HG03460 (cell line): Measurements from ENCODE around the gene SSX2.
"Not testable (repeated sequence)": the region's sequence is repeated elsewhere in the genome, so short reads cannot be mapped to it uniquely, and the experiment has no call there.

Experiments used
- ATAC-seq: cut with Tn5 transposase; IDR thresholded peaks from one replicate; pipeline ENCODE4 v1.9.1; 2021; ENCODE audit not compliant: unreplicated experiment

Gene SSX2

GRCh38 chrX:52707078-52707477 lies at the start of gene SSX2:
TSS of gene SSX2 (minus strand) at chrX:52707178. CDS start at chrX:52705749, 1,429 bp downstream.
- not testable (repeated sequence) for ATAC-seq

GRCh38 chrX:52750952-52751351 lies 44.0 kb upstream of the SSX2 start, which contains the start of gene SSX2B:
TSS of gene SSX2B (plus strand) at chrX:52751252. CDS start at chrX:52752681, 1,429 bp downstream.
- ATAC-seq: not testable (repeated sequence)

- not testable (repeated sequence) for ATAC-seq
Observed at GRCh38 chrX:52692034-52692433, 14.9 kb downstream of the SSX2 start.

- ATAC-seq: not testable (repeated sequence)
Observed at GRCh38 chrX:52662218-52662617, 44.8 kb downstream of the SSX2 start.

GRCh38 chrX:52655475-52655874 lies 51.5 kb downstream of the SSX2 start:
- ATAC-seq: not testable (repeated sequence)

GRCh38 chrX:52654800-52655199 lies 52.2 kb downstream of the SSX2 start, which contains the start of gene SSX7:
TSS of gene SSX7 (minus strand) at chrX:52654900. CDS start at chrX:52653472, 1,428 bp downstream.
- not testable (repeated sequence) for ATAC-seq

- ATAC-seq: not testable (repeated sequence)
Observed at GRCh38 chrX:52650676-52651075, 56.3 kb downstream of the SSX2 start.

- not testable (repeated sequence) for ATAC-seq
Observed at GRCh38 chrX:52648956-52649355, 58.0 kb downstream of the SSX2 start.
